GM23248 (cell line): ENCODE measurements around the gene SETD6.

ENCODE experiments used
- EZH2 ChIP-seq: fragments of 200-600 bp; sonication (generic); IDR thresholded peaks from 2 replicates; pipeline ENCODE4 v1.6.1; 2018; ENCODE audit warnings: antibody characterized with exemption, mild to moderate bottlenecking; ENCODE audit not compliant: insufficient read depth, poor library complexity, severe bottlenecking
- EZH2phosphoT487 ChIP-seq: fragments of 200-600 bp; sonication (generic); IDR thresholded peaks from 2 replicates; pipeline ENCODE4 v1.6.1; 2018; ENCODE audit warnings: antibody characterized with exemption, moderate library complexity, mild to moderate bottlenecking, low read depth; ENCODE audit not compliant: insufficient read depth

DNA sequence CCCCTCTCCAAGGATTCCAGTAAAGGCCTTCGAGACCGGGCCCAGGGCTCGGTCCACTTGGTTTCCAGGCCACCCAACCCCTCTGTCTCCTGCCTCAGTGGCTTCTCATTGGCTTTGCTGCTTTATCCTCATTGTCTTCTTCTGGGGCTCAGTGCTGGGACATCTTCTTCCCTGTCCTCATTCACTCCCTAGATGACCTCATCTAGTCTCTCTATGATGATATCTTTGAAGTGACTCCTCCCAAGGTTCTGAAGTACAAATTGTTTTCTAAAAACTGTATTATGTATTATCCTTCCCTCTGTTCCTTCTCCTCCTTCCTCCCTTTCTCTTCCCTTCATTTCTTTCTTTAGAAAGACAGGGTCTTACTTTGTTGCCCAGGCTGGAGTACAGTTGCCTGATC lies 42.5 kb upstream of the SETD6 start:
- no peak for TF ChIP-seq EZH2phosphoT487
- no peak for TF ChIP-seq EZH2
